ENCODE measurements around the gene MTRFR.

Gene MTRFR

DNA sequence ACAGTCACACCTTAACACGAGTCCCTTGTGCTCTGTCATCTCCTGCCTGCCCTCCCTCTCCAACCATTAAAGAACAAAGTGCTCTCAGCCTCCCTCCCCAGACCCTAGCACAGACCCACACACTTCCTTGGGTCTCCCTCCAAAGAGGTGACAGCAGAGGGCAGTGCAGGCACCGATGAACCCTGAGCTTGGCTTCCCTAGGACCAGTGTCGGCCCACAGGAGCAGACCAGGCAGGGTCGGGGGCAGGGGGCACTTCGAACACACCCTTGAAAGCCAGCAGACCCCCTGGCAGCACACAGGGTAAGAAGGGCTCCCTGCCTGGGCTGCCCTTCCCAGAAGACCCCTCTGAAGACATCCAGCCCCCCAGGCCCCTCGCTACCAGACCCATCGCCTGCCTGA is 31.4 kb downstream of the MTRFR start:
- Histone ChIP-seq H3K4me1 (ENCODE audit: control insufficient read depth, insufficient read depth, low read length, unreplicated experiment) (peaks cover 8% of the 10 kb centered on the region), H3K36me3 (ENCODE audit: insufficient read depth, low read length) (peaks cover 13% of the 10 kb centered on the region; the same call in 1 of the 2 replicates), H3K4me3 (ENCODE audit: low read depth, low read length) (no peak overlapping the region), H3K79me2 (ENCODE audit: control insufficient read depth, insufficient read depth, low read length, unreplicated experiment) (peaks cover 36% of the 10 kb centered on the region), H3K27ac (ENCODE audit: low read depth, low read length) (no peak overlapping the region), H3K27me3 (ENCODE audit: insufficient read depth, low read length) (no peaks in the 10 kb centered on the region), H2AFZ (ENCODE audit: low read length, unreplicated experiment) (no peak overlapping the region)

DNA sequence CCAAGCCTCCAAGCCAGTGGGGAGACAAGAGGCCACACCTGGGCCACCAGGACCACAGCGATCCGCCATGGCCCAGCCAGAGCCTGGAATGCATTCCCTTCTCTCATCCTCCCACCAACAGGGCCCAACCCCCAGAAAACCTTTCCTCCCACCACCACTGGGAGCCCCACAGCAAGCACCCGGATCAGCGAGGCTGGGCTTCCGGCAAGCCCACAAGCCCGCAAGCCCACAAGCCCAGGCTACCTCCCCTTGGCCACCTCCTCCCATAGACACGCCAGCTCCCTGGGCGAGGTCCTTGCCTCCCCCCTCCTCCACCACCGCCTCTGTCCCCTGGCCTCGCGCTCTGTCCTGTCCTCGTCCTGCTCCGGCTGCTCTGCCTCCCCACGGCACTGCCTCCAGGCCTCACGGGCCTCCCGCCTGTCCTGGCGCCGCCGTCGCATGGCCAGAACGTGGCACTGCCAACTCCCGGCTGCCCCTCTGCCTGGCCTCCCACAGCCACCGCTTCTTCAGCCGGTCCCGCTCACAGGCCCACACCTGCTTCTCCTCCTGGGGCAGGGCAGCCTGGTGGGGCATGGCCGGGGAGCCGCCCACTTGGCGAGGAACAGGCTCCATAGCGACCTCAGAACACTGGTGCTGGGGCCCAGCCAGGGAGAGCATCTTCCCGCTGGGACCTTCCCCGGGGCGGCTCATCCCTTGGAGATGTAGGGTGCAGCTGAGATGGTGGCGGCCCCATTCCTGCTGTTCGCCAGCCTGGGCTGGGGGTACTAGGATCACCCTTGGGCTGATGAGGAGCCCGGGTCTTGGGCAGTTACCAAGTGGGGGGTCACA is 32.8 kb downstream of the MTRFR start:
- H2AFZ ChIP-seq (ENCODE audit: low read length, unreplicated experiment), result no peak overlapping the region
- peaks cover 11% of the 10 kb centered on the region for H3K4me1 ChIP-seq (ENCODE audit: control insufficient read depth, insufficient read depth, low read length, unreplicated experiment)
- no peaks in the 10 kb centered on the region for H3K27me3 ChIP-seq (ENCODE audit: insufficient read depth, low read length)
- H3K79me2 ChIP-seq (ENCODE audit: control insufficient read depth, insufficient read depth, low read length, unreplicated experiment), result peaks cover 49% of the 10 kb centered on the region
- H3K36me3 ChIP-seq (ENCODE audit: insufficient read depth, low read length), result peaks cover under 1% of the 10 kb centered on the region; the same call in 1 of the 2 replicates
- no peak overlapping the region for H3K4me3 ChIP-seq (ENCODE audit: low read depth, low read length)
- no peak overlapping the region for H3K27ac ChIP-seq (ENCODE audit: low read depth, low read length)

DNA sequence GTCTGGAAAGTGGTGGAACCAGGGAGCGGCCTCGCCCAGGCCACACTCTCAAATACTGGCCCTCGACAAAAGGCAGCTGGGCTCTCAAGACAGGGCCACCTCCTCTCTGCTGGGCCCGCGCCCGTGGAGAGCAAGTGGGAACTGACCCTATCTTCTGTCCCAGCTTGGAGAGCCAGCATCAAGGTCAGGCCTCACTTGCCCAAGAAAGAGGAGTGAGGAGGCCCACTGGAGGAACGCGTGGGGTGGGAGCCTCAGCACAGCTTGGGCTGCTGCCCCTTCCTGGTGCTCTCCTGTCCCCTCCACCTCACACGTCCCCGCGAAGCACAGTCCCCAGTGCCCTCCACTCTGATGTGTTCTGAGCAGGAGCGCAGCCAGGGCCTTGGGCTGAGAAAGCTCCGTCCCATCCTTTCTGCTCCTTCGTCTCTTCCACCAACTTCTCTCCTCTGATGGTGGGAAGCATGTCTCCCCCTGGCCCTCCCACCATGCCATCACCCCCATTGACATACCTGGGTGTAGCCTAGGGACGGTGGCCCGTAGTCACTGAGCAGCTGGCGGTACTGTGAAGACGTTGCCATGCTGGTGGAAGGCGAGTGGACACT is 33.5 kb downstream of the MTRFR start:
- Histone ChIP-seq H3K36me3 (ENCODE audit: insufficient read depth, low read length) (no peaks in the 10 kb centered on the region; the same call in 1 of the 2 replicates), H3K27me3 (ENCODE audit: insufficient read depth, low read length) (no peaks in the 10 kb centered on the region), H2AFZ (ENCODE audit: low read length, unreplicated experiment) (no peak overlapping the region), H3K4me3 (ENCODE audit: low read depth, low read length) (no peak overlapping the region), H3K27ac (ENCODE audit: low read depth, low read length) (no peak overlapping the region), H3K4me1 (ENCODE audit: control insufficient read depth, insufficient read depth, low read length, unreplicated experiment) (peaks cover 11% of the 10 kb centered on the region), H3K79me2 (ENCODE audit: control insufficient read depth, insufficient read depth, low read length, unreplicated experiment) (peaks cover 51% of the 10 kb centered on the region)

DNA sequence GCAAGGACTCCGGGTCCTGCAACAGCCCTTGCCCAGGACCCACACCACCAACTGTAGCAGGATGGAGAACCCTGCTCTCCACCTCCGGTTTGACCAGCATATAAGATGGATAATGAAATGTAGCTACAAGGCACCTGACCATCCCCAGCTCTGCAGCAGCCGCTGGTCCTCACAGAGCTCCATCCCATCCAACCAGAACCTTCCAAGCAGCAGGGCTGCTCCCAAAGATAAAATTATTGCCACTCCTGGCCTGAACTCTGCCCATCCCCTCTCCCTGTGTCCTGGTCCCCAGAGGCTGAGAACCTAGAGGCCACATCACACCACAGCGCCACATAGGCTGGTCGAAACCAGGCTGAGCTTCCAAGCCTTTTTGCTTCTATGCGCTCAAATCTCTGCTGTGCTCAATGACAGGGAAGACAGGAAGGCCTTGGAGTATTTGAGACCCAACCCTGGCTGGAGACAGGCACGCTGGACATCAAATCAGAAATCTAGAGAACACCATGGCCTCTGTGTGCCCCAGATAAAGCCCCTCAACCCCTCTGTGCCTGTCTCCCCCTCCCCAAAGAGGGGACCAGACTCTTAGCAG is 34.2 kb downstream of the MTRFR start:
- Histone ChIP-seq H2AFZ (ENCODE audit: low read length, unreplicated experiment) (no peak overlapping the region), H3K4me1 (ENCODE audit: control insufficient read depth, insufficient read depth, low read length, unreplicated experiment) (peaks cover 15% of the 10 kb centered on the region), H3K4me3 (ENCODE audit: low read depth, low read length) (no peak overlapping the region), H3K36me3 (ENCODE audit: insufficient read depth, low read length) (no peaks in the 10 kb centered on the region; the same call in 1 of the 2 replicates), H3K79me2 (ENCODE audit: control insufficient read depth, insufficient read depth, low read length, unreplicated experiment) (peaks cover 56% of the 10 kb centered on the region), H3K27me3 (ENCODE audit: insufficient read depth, low read length) (no peaks in the 10 kb centered on the region), H3K27ac (ENCODE audit: low read depth, low read length) (no peak overlapping the region)

DNA sequence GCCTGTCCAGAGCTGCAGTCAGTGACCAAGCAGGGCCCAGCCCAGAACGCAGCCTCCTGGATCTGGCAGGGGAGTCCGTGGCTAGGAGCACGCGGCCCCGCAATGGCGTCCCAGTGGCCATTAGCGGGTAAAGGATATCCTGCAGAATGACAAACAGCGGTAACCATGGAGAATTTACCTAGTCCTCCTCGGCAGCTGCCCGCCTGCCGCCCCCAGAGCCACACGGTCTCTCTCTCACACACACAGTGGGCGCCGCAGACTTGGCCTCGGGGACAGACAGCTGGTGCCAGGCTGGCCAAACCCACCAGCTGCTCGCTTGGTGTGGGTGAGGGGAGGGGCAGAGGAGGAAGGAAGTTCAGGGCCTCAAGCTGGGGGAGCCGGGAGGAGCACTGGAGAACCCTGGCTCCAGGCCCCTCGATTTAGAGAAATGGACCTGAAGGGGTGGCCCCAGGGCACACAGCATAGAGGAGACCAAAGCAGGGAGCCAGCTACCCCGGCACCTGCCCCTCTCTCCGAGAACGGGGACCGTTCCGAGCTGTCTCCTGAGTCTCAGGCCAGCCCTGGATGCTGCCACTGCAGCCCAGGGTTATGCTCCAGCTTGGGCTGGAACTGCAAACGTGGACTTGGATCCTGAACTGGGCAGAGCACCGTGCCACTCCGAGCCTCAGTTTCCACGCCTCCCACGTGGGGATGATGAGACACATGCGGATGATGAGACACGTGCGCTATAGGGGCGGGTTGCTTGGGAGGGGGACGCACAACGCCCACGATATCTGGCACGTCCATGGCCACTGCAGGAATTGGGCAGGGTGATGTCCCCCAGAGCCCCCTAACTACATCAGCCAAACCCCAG is 35.0 kb downstream of the MTRFR start:
- Histone ChIP-seq H3K36me3 (ENCODE audit: insufficient read depth, low read length) (no peaks in the 10 kb centered on the region), H3K27ac (ENCODE audit: low read depth, low read length) (no peak overlapping the region), H3K79me2 (ENCODE audit: control insufficient read depth, insufficient read depth, low read length, unreplicated experiment) (peaks cover 56% of the 10 kb centered on the region), H3K27me3 (ENCODE audit: insufficient read depth, low read length) (no peaks in the 10 kb centered on the region), H3K4me3 (ENCODE audit: low read depth, low read length) (no peak overlapping the region), H2AFZ (ENCODE audit: low read length, unreplicated experiment) (no peak overlapping the region), H3K4me1 (ENCODE audit: control insufficient read depth, insufficient read depth, low read length, unreplicated experiment) (peaks cover 16% of the 10 kb centered on the region)

DNA sequence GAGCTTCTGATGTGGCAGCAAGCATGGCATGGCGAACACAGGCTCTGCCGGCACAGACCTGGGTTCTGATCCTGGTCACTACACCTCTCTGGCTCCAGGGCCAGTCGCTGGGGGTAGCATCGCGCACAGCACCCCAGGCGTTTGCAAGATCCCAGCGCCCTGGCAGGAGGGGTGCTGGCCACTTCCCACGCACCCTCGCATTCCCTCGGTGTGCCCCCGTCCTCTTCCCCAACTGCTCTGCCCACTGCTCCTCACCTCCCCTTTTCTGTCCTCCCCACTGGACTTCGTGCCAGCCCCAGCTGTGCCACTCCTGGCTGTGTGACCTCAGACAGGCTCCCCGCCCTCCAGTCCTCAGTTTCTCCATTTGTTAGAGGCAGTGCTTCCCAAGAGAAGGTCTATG is 35.6 kb downstream of the MTRFR start:
- Histone ChIP-seq H3K27me3 (ENCODE audit: insufficient read depth, low read length) (no peaks in the 10 kb centered on the region), H2AFZ (ENCODE audit: low read length, unreplicated experiment) (no peak overlapping the region), H3K79me2 (ENCODE audit: control insufficient read depth, insufficient read depth, low read length, unreplicated experiment) (peaks cover 56% of the 10 kb centered on the region), H3K36me3 (ENCODE audit: insufficient read depth, low read length) (no peaks in the 10 kb centered on the region), H3K4me3 (ENCODE audit: low read depth, low read length) (peak overlapping the region; percentile 92), H3K27ac (ENCODE audit: low read depth, low read length) (no peak overlapping the region), H3K4me1 (ENCODE audit: control insufficient read depth, insufficient read depth, low read length, unreplicated experiment) (peaks cover 16% of the 10 kb centered on the region)

DNA sequence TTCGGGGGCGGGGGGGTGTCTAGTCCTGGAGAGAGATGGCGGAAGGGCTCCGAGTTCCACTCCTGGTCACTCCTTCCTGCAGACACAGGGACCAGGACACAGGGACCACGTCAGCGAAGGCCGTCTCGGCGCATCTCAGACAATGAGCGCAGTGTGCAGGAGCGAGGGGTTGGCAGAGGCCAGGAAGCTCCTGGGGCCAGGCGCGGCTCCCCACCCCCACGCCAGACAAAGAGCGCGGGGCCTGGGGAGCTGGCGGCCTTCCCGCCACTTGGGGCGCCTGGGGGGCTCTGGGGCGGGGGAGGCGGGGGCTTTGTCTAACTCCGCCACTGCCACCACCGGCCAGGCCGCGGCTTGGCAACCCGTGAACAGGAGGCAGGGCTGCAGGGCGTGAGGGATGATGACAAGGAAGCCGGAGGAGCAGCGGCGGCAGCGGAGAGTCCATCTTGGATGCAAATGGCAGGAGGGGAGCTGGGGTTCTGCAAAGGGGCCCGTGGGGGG is 36.2 kb downstream of the MTRFR start:
- Histone ChIP-seq H3K4me3 (ENCODE audit: low read depth, low read length) (peak overlapping the region; percentile 92), H3K27me3 (ENCODE audit: insufficient read depth, low read length) (no peaks in the 10 kb centered on the region), H3K27ac (ENCODE audit: low read depth, low read length) (peak overlapping the region; percentile 31), H3K79me2 (ENCODE audit: control insufficient read depth, insufficient read depth, low read length, unreplicated experiment) (peaks cover 56% of the 10 kb centered on the region), H3K36me3 (ENCODE audit: insufficient read depth, low read length) (no peaks in the 10 kb centered on the region), H2AFZ (ENCODE audit: low read length, unreplicated experiment) (peak overlapping the region; percentile 86), H3K4me1 (ENCODE audit: control insufficient read depth, insufficient read depth, low read length, unreplicated experiment) (peaks cover 16% of the 10 kb centered on the region)

DNA sequence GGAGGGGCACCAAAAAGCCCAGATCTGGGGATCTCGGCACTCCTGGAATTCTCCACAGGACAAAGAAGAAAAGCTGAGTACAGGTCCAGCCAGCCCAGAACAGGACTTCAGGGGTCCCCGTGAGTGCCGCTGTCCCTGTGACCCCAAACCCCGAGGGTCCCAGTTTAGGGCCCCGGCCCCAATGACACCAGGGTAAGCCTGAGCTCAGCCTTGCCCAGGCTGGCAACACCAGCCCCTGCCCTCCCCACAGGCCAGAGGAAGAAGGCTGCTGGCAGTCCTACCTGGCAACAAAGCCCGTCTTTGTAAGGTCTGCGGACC is 36.6 kb downstream of the MTRFR start:
- H2AFZ ChIP-seq (ENCODE audit: low read length, unreplicated experiment), result peak overlapping the region; percentile 86
- H3K27me3 ChIP-seq (ENCODE audit: insufficient read depth, low read length), result no peaks in the 10 kb centered on the region
- H3K79me2 ChIP-seq (ENCODE audit: control insufficient read depth, insufficient read depth, low read length, unreplicated experiment), result peaks cover 56% of the 10 kb centered on the region
- peaks cover 16% of the 10 kb centered on the region for H3K4me1 ChIP-seq (ENCODE audit: control insufficient read depth, insufficient read depth, low read length, unreplicated experiment)
- peak overlapping the region; percentile 31 for H3K27ac ChIP-seq (ENCODE audit: low read depth, low read length)
- no peaks in the 10 kb centered on the region for H3K36me3 ChIP-seq (ENCODE audit: insufficient read depth, low read length)
- H3K4me3 ChIP-seq (ENCODE audit: low read depth, low read length), result peak overlapping the region; percentile 92

DNA sequence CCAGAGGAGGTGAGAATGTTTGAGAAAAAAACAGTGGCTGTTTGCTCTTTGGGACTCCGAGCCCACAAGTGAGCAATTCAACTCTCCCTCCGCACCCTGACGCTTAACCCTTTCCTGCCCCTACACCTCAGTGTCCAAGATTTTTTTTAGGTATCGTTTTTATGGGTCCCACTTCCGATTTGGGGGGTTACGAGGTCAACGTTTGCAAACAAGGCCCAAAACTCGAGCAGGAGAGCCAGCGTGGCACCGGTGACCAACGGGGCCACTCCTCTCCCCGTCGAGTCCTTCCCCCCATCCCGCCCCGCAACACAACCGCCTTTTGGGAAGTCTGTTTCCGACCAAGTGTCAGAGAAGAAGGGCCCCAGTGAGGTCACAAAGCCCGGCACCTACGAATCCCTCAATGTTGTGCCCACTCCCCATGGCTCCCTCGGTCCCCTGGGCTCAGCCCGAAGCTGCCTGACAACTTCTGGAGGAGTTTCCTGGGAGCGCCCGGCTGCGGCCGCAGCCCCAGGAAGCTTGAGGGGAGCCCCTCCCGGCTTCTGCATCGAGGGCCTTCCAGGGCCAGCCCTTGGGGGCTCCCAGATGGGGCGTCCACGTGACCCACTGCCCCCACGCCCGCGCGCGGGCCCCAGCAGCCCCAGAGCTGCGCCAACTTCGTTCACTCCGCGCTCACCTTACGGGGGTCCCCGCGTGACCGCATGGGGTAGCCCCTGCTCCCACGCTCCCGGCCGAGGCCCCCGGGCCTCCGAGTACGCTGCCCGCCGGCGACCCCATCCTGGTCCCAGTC is 37.2 kb downstream of the MTRFR start:
- Histone ChIP-seq H3K27ac (ENCODE audit: low read depth, low read length) (peak overlapping the region; percentile 31), H3K27me3 (ENCODE audit: insufficient read depth, low read length) (no peaks in the 10 kb centered on the region), H3K36me3 (ENCODE audit: insufficient read depth, low read length) (no peaks in the 10 kb centered on the region), H3K79me2 (ENCODE audit: control insufficient read depth, insufficient read depth, low read length, unreplicated experiment) (peaks cover 56% of the 10 kb centered on the region), H3K4me3 (ENCODE audit: low read depth, low read length) (peak overlapping the region; percentile 92), H2AFZ (ENCODE audit: low read length, unreplicated experiment) (peak overlapping the region; percentile 86), H3K4me1 (ENCODE audit: control insufficient read depth, insufficient read depth, low read length, unreplicated experiment) (peaks cover 16% of the 10 kb centered on the region)
